ENCODE measurements around the gene TIMP1.

GRCh38 chrX:47593522-47593921 lies 11.3 kb downstream of the TIMP1 start:
- TF ChIP-seq, protein P1, sequence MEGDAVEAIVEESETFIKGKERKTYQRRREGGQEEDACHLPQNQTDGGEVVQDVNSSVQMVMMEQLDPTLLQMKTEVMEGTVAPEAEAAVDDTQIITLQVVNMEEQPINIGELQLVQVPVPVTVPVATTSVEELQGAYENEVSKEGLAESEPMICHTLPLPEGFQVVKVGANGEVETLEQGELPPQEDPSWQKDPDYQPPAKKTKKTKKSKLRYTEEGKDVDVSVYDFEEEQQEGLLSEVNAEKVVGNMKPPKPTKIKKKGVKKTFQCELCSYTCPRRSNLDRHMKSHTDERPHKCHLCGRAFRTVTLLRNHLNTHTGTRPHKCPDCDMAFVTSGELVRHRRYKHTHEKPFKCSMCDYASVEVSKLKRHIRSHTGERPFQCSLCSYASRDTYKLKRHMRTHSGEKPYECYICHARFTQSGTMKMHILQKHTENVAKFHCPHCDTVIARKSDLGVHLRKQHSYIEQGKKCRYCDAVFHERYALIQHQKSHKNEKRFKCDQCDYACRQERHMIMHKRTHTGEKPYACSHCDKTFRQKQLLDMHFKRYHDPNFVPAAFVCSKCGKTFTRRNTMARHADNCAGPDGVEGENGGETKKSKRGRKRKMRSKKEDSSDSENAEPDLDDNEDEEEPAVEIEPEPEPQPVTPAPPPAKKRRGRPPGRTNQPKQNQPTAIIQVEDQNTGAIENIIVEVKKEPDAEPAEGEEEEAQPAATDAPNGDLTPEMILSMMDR (IDR thresholded peaks at IDR 0.05), result no peak
- TF ChIP-seq JUND (IDR thresholded peaks at IDR 0.05), result no peak
